Neural cell (in vitro differentiated cells): Measurements from ENCODE around the gene MYL7. TPM values are rescaled to one million over a fixed set of nuclear protein-coding genes. Genes with fewer than 3 reads are reported as not detected.

ENCODE experiments used
- polyA plus RNA-seq: library from polyadenylated mRNA; depleted of rRNA; stranded (reverse); fragments of >200 nt; gene quantifications from 2 replicates; pipeline ENCODE4 v1.2.3, GENCODE V29; 2014
- small RNA-seq, 3 experiments: library from RNA; depleted of rRNA; stranded (forward); fragments of <200 nt; gene quantifications; one replicate each; pipeline ENCODE3, GENCODE V24; 2012

MYL7 gene
- polyA plus RNA-seq, 1 donor from 2014 or later: 0.76 TPM

Small RNAs within 50 kb of the gene (small RNA-seq; reads per million reads assigned to genes)
- gene RNA5SP230: 0 reads per million in 3 experiments

Other genes starting within 250 kb of the MYL7 start
- 43.0 and 49.6 TPM in 2 replicates for gene URGCP, start 234.7 kb downstream of the MYL7 start, polyA plus RNA-seq
- gene UBE2D4, start 214.9 kb downstream of the MYL7 start, polyA plus RNA-seq: 11.2 and 17.2 TPM in 2 replicates
- not detected in 2 replicates for gene SPDYE1, start 143.4 kb downstream of the MYL7 start, polyA plus RNA-seq
- 124 and 136 TPM in 2 replicates for gene DBNL, start 96.6 kb downstream of the MYL7 start, polyA plus RNA-seq
- gene PGAM2, start 75.8 kb downstream of the MYL7 start, polyA plus RNA-seq: not detected in 2 replicates
- 24.6 and 27.7 TPM in 2 replicates for gene POLM, start 58.8 kb downstream of the MYL7 start, polyA plus RNA-seq
- gene AEBP1, start 37.0 kb downstream of the MYL7 start, polyA plus RNA-seq: 0.30 TPM in 1 of 2 replicates, not detected in the other
- gene POLD2, start 17.8 kb downstream of the MYL7 start, polyA plus RNA-seq: 79.5 and 84.6 TPM in 2 replicates
- gene GCK, start 48.1 kb upstream of the MYL7 start, polyA plus RNA-seq: 7.4 and 9.0 TPM in 2 replicates
- gene YKT6, start 59.6 kb upstream of the MYL7 start, polyA plus RNA-seq: 93.4 and 114 TPM in 2 replicates
- 67.3 and 96.3 TPM in 2 replicates for gene CAMK2B, start 184.3 kb upstream of the MYL7 start, polyA plus RNA-seq